H9 (cell line): ENCODE measurements around the gene OLIG3. TPM values are rescaled to one million over a fixed set of nuclear protein-coding genes. Genes with fewer than 3 reads are reported as not detected.

Source experiments
- DNase-seq: peaks from one replicate; pipeline ENCODE4 v3.0.0-alpha.2; 2017
- H2AFZ ChIP-seq: one replicate; pipeline ENCODE4 v1.6.1; 2013; ENCODE audit warnings: mild to moderate bottlenecking, low read length, control low read depth, moderate library complexity
- H2AK5ac ChIP-seq: 2 replicates; pipeline ENCODE4 v1.6.1; 2013; ENCODE audit warnings: low read length, control low read depth, mixed read lengths; ENCODE audit not compliant: insufficient read length
- H2BK120ac ChIP-seq: one replicate; pipeline ENCODE4 v1.6.1; 2013; ENCODE audit warnings: low read depth, mild to moderate bottlenecking, low read length, control low read depth, inconsistent platforms; ENCODE audit not compliant: poor library complexity, severe bottlenecking
- H2BK12ac ChIP-seq: 2 replicates; pipeline ENCODE4 v1.6.1; 2013; ENCODE audit warnings: low read length, control low read depth, mixed read lengths, low read depth; ENCODE audit not compliant: insufficient read length
- H2BK15ac ChIP-seq: 2 replicates; pipeline ENCODE4 v1.6.1; 2013; ENCODE audit warnings: low read depth, low read length, control low read depth
- H2BK20ac ChIP-seq: one replicate; pipeline ENCODE4 v1.6.1; 2013; ENCODE audit warnings: low read depth, mild to moderate bottlenecking, low read length, control low read depth, inconsistent platforms; ENCODE audit not compliant: poor library complexity, severe bottlenecking
- H2BK5ac ChIP-seq: 2 replicates; pipeline ENCODE4 v1.6.1; 2013; ENCODE audit warnings: low read length, control low read depth, mixed read lengths; ENCODE audit not compliant: insufficient read length
- H3K14ac ChIP-seq: 2 replicates; pipeline ENCODE4 v1.6.1; 2013; ENCODE audit warnings: low read length, control low read depth; ENCODE audit not compliant: insufficient read depth
- H3K18ac ChIP-seq: 2 replicates; pipeline ENCODE4 v1.6.1; 2013; ENCODE audit warnings: low read depth, mild to moderate bottlenecking, mixed read lengths, low read length, control low read depth; ENCODE audit not compliant: insufficient read length
- H3K23ac ChIP-seq: 2 replicates; pipeline ENCODE4 v1.6.1; 2013; ENCODE audit warnings: low read length, control low read depth, mixed read lengths, low read depth; ENCODE audit not compliant: insufficient read length
- H3K23me2 ChIP-seq: 2 replicates; pipeline ENCODE4 v1.6.1; 2013; ENCODE audit warnings: low read depth, mild to moderate bottlenecking, mixed read lengths, low read length, control low read depth; ENCODE audit not compliant: insufficient read length, poor library complexity, severe bottlenecking
- H3K27ac ChIP-seq: 2 replicates; pipeline ENCODE4 v1.5.1; 2013; ENCODE audit warnings: low read length, control low read depth, mixed read lengths, low read depth; ENCODE audit not compliant: insufficient read length
- H3K27me3 ChIP-seq: 2 replicates; pipeline ENCODE4 v1.6.1; 2013; ENCODE audit warnings: low read length, control low read depth, inconsistent platforms; ENCODE audit not compliant: insufficient read depth
- H3K4ac ChIP-seq: 2 replicates; pipeline ENCODE4 v1.6.1; 2013; ENCODE audit warnings: low read depth, mild to moderate bottlenecking, control low read depth, inconsistent platforms, low read length, moderate library complexity
- H3K4me1 ChIP-seq: 2 replicates; pipeline ENCODE4 v1.6.1; 2013; ENCODE audit warnings: low read length, control low read depth, inconsistent platforms; ENCODE audit not compliant: insufficient read depth
- H3K4me2 ChIP-seq: 2 replicates; pipeline ENCODE4 v1.6.1; 2013; ENCODE audit warnings: low read length, control low read depth, mixed read lengths; ENCODE audit not compliant: insufficient read length, insufficient read depth
- H3K56ac ChIP-seq: 2 replicates; pipeline ENCODE4 v1.6.1; 2013; ENCODE audit warnings: low read depth, mild to moderate bottlenecking, mixed read lengths, low read length, control low read depth; ENCODE audit not compliant: insufficient read length
- H3K79me1 ChIP-seq: 2 replicates; pipeline ENCODE4 v1.6.1; 2013; ENCODE audit warnings: low read depth, mild to moderate bottlenecking, moderate library complexity, low read length, control low read depth, inconsistent platforms; ENCODE audit not compliant: insufficient read depth, poor library complexity, severe bottlenecking
- H3K79me2 ChIP-seq: 2 replicates; pipeline ENCODE4 v1.6.1; 2013; ENCODE audit warnings: low read length, control low read depth, inconsistent platforms; ENCODE audit not compliant: insufficient read depth
- H3K9ac ChIP-seq: 2 replicates; pipeline ENCODE4 v1.6.1; 2013; ENCODE audit warnings: low read length, control low read depth, mixed read lengths; ENCODE audit not compliant: insufficient read length; ENCODE audit errors: extremely low read depth
- H3K9me3 ChIP-seq: one replicate; pipeline ENCODE4 v1.6.1; 2013; ENCODE audit warnings: low read depth, low read length, inconsistent platforms; ENCODE audit not compliant: control insufficient read depth
- H3T11ph ChIP-seq: one replicate; pipeline ENCODE4 v1.6.1; 2013; ENCODE audit warnings: mild to moderate bottlenecking, low read length, control low read depth, inconsistent platforms
- H4K20me1 ChIP-seq: one replicate; pipeline ENCODE4 v1.6.1; 2013; ENCODE audit not compliant: control insufficient read depth, insufficient read length, insufficient read depth
- H4K5ac ChIP-seq: 2 replicates; pipeline ENCODE4 v1.6.1; 2013; ENCODE audit warnings: low read depth, mild to moderate bottlenecking, mixed read lengths, low read length, control low read depth; ENCODE audit not compliant: insufficient read length
- H4K8ac ChIP-seq: replicated peaks from 2 replicates; pipeline ENCODE4 v1.6.1; 2013; ENCODE audit warnings: low read length, control low read depth, mixed read lengths, low read depth; ENCODE audit not compliant: insufficient read length
- H4K91ac ChIP-seq: 2 replicates; pipeline ENCODE4 v1.6.1; 2013; ENCODE audit warnings: low read depth, mild to moderate bottlenecking, moderate library complexity, mixed read lengths, low read length, control low read depth; ENCODE audit not compliant: insufficient read length
- H3K27ac Mint-ChIP-seq, 3 experiments: 2 replicates in 2 of 3; 3 replicates in 1 of 3; pipeline ENCODE4 v1.8.0; 2020 to 2021; ENCODE audit warnings: mixed read lengths in 3 of 3, mild to moderate bottlenecking in 1 of 3, moderate library complexity in 1 of 3
- H3K27me3 Mint-ChIP-seq: 2 replicates; pipeline ENCODE4 v1.8.0; 2021; ENCODE audit warnings: low read depth, mild to moderate bottlenecking, moderate library complexity, mixed read lengths
- H3K36me3 Mint-ChIP-seq, 3 experiments: 2 replicates in 2 of 3; 3 replicates in 1 of 3; pipeline ENCODE4 v1.8.0; 2020 to 2021; ENCODE audit warnings: low read depth in 3 of 3, mixed read lengths in 3 of 3; ENCODE audit not compliant: insufficient read depth in 1 of 3
- H3K4me1 Mint-ChIP-seq, 2 experiments: 2 replicates each; pipeline ENCODE4 v1.8.0; 2020; ENCODE audit warnings: mixed read lengths in 2 of 2
- H3K4me3 Mint-ChIP-seq, 2 experiments: 2 replicates in 1 of 2; 3 replicates in 1 of 2; pipeline ENCODE4 v1.8.0; 2020 to 2021; ENCODE audit warnings: mild to moderate bottlenecking in 2 of 2, mixed read lengths in 2 of 2, moderate library complexity in 1 of 2
- H3K9me3 Mint-ChIP-seq, 2 experiments: 2 replicates in 1 of 2; 3 replicates in 1 of 2; pipeline ENCODE4 v1.8.0; 2020; ENCODE audit warnings: mild to moderate bottlenecking in 2 of 2, mixed read lengths in 2 of 2, moderate library complexity in 1 of 2
- CTCF ChIP-seq: fragments of 200-600 bp; sonication (generic); conservative IDR thresholded peaks from 3 replicates; pipeline ENCODE4 v1.8.0; 2021; ENCODE audit warnings: antibody characterized with exemption, mild to moderate bottlenecking
- WGBS: extraction: QIAGEN DNeasy Blood & Tissue Kit; methylation state at CpG from one replicate; pipeline ENCODE4 v1.1.7; 2013; ENCODE audit warnings: missing lambda C conversion rate, low lambda C conversion rate, mixed read lengths; ENCODE audit not compliant: insufficient read length; ENCODE audit errors: extremely low coverage; 5-methylcytosine and 5-hydroxymethylcytosine counted together
- total RNA-seq: library from RNA; stranded (reverse); gene quantifications from 2 replicates; pipeline ENCODE4 v1.2.1, GENCODE V29; 2021

The OLIG3 gene
- total RNA-seq, 1 experiment from 2014 or later = 0.22 TPM

DNA sequence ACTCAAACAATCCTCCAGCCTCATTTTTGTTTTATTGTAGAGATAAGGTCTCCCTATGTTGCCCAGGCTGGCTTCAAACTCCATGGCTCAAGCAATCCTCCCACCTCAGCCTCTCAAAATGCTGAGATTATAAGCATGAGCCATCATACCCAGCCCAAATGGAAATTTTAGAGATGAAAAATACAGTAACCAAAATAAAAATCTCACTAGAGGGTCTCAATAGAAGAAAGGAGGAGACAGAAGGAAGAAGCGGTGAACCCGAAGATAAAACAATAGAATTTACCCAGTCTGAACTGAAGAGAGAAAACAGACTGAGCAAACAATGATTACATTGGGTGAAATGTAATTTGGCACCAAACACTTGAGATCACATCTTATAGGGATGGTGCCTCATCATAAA, 16.7 kb upstream of the OLIG3 start:
- H3K4me1 ChIP-seq = peaks cover 9% of the 10 kb centered on the region
- DNase-seq = no peak
- Mint-ChIP-seq H3K27me3 (peaks cover 85% of the 10 kb centered on the region), H3K4me3 (no peak overlapping the region), H3K36me3 (no peaks in the 10 kb centered on the region), H3K27ac (no peak overlapping the region), H3K9me3 (peaks cover 2 to 3% of the 10 kb centered on the region in 2 experiments; a peak in 2 of 5 replicates), H3K4me1 (peaks cover 17 to 26% of the 10 kb centered on the region in 2 experiments)
- H4K91ac ChIP-seq = no peak overlapping the region
- H3K27me3 ChIP-seq = no peaks in the 10 kb centered on the region
- no peak overlapping the region for H4K5ac ChIP-seq
- no peaks in the 10 kb centered on the region for H3K23me2 ChIP-seq
- no peak overlapping the region for H2BK12ac ChIP-seq
- H2BK15ac ChIP-seq = no peak overlapping the region
- H3K9me3 ChIP-seq = no peaks in the 10 kb centered on the region
- H3K4ac ChIP-seq = no peak overlapping the region
- no peak for TF ChIP-seq CTCF
- WGBS = no CpG with 5 or more reads among the region's 2 CpGs
- no peak overlapping the region for H3K18ac ChIP-seq
- no peak overlapping the region for H3K9ac ChIP-seq
- no peak overlapping the region for H2BK20ac ChIP-seq
- no peak overlapping the region for H3T11ph ChIP-seq
- no peak overlapping the region for H4K8ac ChIP-seq
- no peaks in the 10 kb centered on the region for H3K79me1 ChIP-seq
- no peak overlapping the region for H2AFZ ChIP-seq
- no peak overlapping the region for H3K56ac ChIP-seq
- H3K79me2 ChIP-seq = no peaks in the 10 kb centered on the region
- no peak overlapping the region for H3K14ac ChIP-seq
- no peak overlapping the region for H3K4me2 ChIP-seq
- no peak overlapping the region for H2AK5ac ChIP-seq
- no peak overlapping the region for H3K23ac ChIP-seq
- H2BK5ac ChIP-seq = no peak overlapping the region
- no peak overlapping the region for H2BK120ac ChIP-seq
- no peaks in the 10 kb centered on the region for H4K20me1 ChIP-seq
- H3K27ac ChIP-seq = no peak overlapping the region
